Epidermal melanocyte (primary cell): ENCODE measurements around the gene PAPLN.
A peak's percentile ranks its signal among the peaks of the same experiment; 100 is the strongest.

Experiments
- DNase-seq: peaks from one replicate; pipeline ENCODE4 v3.0.0; 2011; ENCODE audit warnings: low spot score; ENCODE audit not compliant: insufficient read length

The PAPLN gene

DNA sequence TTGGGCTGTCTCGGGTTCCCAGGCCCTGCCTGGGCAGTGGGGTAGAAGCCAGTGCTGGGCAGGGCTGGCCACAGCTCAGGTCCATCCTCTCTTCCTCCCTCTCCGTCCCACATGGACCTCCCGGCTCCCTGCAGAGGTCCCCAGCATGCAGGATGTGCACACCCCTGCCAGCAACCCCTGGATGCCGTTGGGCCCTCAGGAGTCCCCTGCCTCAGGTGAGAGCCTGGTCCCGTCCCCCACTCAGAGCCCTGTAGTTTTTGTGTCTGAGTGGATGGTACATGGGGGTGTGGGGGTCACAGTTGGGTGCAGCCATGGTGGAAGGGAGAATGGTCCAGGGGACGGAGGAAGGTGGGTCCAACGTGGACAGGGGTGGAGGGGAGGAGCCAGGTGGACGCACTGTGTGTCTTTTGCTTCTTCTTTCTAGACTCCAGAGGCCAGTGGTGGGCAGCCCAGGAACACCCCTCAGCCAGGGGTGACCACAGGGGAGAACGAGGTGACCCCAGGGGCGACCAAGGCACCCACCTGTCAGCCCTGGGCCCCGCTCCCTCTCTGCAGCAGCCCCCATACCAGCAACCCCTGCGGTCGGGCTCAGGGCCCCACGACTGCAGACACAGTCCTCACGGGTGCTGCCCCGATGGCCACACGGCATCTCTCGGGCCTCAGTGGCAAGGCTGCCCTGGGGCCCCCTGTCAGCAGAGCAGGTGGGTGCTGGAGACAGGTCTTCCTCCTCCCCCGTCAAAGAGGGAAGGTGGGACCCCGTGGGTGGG lies 21.7 kb downstream of the PAPLN start:
- DNase-seq: no peak

DNA sequence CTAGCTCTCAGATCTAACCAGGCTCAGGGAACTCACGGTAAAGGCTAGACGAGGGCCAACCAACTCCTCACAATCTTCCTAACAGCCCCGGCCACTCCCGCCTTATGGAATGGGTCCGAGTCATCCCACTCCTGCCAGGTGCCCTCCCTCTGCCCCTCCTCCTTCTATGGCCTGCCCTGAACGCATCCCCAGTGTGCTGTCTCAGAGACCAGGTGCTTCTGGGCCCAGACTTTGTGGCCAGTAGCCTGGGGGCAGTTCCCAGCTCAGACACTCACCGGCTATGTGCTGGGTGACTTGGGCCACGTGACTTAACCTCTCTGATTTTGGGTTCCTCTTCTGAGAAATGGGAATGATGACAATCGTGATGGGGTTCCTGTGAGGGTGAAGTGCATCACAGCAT lies 22.5 kb downstream of the PAPLN start:
- no peak for DNase-seq

DNA sequence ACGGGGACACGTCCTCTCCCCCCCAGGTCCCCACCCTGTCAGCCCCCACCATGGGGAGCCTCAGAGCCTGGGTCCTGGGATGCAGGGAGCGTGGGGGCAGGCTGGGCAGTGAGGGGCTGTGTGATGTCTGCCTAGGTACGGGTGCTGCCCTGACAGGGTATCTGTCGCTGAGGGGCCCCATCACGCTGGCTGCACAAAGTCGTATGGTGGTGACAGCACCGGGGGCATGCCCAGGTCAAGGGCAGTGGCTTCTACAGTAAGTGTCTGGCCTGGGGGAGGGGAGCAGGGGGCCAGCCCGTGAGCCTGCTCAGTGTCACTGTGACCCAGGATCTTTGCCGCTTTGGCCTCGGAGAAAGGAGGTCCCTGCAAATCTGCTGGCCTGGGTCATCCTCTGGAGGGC lies 23.3 kb downstream of the PAPLN start:
- DNase-seq: no peak

DNA sequence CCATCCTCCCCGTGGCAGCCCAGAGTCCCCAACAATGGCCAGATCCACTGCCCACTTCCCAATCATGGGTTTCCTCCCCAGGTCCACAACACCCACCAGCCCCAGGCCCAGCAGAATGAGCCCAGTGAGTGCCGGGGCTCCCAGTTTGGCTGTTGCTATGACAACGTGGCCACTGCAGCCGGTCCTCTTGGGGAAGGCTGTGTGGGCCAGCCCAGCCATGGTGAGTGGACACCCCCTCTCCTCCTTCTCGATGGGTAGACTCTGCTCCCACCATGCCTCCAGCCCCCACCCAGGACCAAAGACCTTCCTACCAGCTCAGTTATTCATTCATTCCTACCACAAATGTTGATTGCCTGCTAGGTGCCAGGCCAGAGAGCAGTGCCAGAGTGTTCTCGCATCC lies 23.8 kb downstream of the PAPLN start:
- DNase-seq: no peak

DNA sequence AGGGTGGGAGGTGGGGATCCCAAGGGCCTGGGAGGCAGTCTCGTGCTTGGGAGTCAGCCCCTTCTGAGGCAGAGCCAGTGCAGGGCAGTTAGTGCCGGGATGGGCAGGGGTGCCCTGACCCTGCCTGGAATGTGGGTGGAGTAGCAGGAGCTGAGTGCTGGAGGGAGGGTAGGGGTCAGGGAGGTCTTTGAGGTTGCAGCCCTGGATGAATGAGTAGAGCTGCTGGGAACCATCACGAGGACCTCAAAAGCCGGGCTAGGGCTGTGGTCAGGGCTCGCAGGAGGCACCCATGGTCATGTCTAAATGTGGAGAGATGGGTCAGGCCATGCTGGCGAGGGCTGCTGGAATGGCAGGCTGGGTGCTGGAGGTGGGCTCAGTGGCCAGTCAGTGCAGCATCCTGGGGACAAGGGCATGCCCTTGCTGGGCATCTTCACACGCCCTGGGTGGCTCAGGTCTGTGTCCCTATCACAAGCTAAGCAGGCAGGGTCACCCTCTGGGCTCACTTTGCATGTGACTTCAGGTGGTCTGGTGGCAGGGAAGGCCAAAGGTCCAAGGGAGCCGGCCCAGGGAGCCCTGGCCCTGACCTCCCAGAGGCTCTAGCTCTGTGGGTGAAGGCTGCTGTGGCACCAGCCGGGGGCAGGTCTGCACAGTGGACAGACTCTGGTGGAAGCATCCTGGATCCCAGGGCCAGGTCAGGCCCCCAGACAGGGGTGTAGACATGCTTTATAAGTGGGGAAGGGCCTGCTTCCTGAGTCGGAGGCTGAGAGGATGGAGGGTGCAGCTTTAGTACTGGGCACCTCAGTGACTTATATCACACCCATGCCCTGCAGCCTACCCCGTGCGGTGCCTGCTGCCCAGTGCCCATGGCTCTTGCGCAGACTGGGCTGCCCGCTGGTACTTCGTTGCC lies 24.5 kb downstream of the PAPLN start:
- DNase-seq: no peak

DNA sequence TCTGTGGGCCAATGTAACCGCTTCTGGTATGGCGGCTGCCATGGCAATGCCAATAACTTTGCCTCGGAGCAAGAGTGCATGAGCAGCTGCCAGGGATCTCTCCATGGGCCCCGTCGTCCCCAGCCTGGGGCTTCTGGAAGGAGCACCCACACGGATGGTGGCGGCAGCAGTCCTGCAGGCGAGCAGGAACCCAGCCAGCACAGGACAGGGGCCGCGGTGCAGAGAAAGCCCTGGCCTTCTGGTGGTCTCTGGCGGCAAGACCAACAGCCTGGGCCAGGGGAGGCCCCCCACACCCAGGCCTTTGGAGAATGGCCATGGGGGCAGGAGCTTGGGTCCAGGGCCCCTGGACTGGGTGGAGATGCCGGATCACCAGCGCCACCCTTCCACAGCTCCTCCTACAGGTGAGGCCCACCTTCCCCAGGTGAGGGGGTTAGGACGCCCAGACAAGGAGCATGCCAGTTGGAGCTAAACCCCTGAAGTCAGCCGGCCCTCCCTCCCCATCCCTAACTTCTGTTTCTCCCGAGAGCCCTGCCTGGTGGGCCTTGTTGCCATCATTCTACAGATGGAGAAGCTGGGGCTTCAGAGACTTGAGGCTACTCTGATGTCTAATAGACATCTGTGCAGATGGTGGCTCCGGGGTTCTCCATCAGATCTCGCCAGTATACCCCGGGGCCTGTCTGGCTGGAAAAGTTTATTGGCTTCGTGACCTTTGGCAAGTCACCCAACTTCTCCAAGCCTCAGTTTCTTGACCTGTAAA lies 25.3 kb downstream of the PAPLN start:
- DNase-seq: no peak

DNA sequence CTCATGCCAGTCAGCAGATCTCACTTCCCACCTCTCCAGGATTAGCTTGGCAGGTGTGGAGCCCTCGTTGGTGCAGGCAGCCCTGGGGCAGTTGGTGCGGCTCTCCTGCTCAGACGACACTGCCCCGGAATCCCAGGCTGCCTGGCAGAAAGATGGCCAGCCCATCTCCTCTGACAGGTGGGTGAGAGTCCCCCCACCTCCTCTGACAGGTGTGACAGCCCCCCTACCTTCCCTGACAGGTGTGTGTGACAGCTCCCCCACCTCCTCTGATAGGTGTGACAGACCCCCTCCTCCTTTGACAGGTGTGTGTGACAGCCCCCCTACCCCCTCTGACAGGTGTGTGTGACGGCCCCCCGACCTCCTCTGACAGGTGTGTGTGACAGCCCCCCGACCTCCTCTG lies 26.3 kb downstream of the PAPLN start:
- no peak for DNase-seq

DNA sequence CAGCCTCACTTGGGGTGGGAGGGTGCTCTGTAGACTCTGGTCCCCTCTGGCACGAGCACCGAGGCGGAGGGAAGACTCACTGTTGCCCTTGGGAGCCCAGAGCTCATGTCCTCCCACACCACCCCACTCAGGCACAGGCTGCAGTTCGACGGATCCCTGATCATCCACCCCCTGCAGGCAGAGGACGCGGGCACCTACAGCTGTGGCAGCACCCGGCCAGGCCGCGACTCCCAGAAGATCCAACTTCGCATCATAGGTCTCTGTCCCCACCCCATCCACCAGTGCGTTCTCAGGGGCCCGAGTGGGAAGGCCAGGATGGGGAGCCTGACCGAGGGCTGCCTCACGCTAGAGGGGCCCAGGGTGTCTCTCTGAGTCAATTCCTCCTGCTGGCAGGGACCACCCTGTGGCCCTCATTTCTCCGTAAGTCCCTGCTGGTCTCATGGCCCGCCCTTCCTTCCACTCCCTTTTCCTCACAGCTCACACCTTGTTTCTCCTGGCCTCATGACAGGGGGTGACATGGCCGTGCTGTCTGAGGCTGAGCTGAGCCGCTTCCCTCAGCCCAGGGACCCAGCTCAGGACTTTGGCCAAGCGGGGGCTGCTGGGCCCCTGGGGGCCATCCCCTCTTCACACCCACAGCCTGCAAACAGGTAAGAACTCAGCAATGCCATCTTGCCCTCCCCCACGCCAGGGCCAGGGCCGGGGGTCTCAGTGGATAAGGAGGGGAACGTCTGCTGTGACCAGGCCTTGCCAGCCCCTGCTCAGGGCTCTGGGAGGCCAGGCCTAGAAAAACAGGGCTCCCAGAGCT lies 27.0 kb downstream of the PAPLN start:
- no peak for DNase-seq

DNA sequence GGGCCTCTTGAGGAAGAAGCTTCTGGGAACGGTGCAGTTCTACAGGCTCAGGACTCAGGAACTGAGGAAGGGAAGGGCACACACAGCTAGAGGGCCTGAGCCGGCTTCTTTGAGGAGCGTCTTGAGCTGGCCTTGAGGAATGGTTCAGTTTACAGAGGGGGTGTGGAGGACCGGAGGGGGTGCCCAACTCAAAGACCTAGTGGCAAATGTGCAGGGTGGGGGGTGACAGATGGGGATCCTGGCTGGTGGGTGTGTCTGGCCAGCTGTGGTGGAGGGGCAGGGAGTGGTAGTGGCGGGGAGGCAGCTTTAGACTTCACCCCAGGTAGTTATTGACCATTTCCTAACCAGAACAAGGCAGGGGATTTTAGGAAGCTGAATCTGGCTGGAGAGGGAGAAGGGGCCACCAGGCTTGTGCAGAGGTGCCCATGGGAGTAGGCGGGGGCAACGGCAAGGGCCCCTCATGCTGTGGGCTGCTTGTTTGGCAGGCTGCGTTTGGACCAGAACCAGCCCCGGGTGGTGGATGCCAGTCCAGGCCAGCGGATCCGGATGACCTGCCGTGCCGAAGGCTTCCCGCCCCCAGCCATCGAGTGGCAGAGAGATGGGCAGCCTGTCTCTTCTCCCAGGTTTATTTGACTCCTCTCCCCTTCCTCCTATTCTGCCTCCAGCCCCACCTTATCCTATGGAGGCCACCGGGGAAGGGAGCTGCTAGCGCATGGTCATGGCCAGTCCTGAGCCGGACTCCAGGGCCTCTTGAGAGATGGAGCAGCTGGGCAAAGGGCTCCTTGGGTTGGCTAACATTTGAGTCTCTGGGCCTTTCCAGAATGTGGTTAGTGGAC lies 27.8 kb downstream of the PAPLN start:
- DNase-seq: no peak

DNA sequence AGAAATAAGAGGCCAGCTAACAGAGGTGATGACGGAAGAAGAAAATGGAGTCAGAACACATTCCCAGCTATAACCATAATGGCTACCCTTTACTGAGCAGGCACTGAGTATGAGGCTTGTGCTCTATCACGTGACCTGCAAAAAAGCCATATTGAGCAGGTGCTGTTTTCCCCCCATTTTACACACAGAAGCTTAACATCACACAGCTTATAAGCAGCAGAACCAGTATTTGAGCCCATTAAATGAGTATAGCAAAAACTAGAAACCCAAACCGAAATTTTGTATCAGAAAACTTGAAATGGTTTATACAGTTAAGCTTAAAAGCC lies 28.4 kb downstream of the PAPLN start:
- no peak for DNase-seq

DNA sequence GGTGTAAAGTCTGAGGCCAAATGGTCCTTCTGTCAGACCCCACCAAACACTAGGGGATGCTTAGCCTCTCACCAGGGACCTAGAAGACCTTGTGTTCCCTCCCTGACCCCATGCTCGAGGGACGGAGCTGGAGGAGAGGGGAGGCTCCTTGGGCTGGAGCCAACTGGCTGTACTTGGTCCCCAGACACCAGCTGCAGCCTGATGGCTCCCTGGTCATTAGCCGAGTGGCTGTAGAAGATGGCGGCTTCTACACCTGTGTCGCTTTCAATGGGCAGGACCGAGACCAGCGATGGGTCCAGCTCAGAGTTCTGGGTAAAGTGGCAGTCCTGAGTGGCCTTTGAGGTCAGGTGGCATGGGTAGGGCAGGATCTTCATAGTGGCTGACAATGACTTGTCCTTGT lies 29.0 kb downstream of the PAPLN start:
- DNase-seq: no peak

DNA sequence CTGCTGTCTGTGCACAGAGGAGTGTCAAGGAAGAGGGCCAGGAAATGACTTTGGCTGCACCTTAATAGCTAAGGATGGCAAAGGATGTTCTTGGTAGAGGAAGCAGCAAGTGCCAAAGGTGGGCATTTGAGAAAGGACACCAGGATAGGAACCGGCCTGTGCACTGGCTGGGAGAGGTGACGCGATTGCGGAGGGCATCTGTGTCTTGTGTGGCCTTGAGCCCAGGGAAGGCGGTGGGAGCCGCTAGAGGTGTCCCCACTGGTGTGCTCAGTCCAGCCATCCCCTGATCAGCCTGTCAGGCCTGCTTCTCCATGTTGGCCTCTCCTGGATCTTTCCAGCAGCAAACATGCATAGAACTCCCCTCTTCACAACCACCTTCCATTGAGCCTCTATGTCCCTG lies 30.2 kb downstream of the PAPLN start:
- no peak for DNase-seq

DNA sequence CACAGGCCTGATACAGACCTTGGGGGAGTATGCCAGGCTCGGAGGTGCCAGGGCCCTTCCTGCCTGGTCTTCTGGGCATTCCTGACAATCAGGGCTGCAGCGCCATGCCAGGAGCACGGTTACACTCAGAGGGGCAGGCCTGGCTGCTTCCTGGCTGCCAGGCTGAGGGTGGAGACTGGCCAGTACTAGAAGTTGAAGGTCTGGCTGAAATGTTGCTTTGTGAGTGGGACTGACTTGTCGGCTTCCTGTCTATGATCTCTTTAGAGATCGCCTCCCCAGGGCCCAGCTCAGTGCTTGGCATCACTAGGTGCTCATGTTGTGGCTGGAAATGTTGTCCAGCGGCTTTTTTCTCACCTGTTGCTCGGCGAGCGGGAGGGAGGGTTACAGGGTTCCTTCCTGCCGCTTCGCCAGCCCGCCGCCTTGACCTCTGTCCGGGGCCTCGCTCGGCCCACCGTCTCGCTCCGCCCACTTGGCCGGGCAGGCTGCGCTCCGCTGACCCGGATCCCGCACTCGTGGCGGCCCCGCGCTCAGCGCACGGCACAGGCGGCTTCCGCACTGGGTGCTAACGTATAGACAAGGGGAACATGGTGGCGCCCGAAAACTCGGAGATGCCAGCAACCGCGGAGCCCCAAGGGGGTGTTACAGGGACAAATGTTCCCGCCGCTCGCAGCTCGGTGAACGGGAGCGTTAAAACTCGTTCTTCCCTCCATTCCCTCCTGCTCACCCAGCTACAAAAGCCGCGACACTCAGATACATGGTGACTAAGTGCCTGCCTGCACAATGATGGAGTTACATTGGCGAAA lies 32.6 kb downstream of the PAPLN start:
- peak; percentile 54 for DNase-seq

DNA sequence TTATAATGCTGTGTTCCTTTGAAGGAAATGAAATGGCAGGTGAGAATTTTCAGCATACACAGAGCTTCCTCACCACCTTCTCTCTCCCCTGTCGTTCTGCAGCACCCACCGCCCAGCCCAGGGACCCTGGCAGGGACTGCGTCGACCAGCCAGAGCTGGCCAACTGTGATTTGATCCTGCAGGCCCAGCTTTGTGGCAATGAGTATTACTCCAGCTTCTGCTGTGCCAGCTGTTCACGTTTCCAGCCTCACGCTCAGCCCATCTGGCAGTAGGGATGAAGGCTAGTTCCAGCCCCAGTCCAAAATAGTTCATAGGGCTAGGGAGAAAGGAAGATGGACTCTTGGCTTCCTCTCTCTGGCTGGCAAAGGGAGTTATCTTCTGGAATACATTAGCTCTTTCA lies 35.1 kb downstream of the PAPLN start:
- DNase-seq: no peak

DNA sequence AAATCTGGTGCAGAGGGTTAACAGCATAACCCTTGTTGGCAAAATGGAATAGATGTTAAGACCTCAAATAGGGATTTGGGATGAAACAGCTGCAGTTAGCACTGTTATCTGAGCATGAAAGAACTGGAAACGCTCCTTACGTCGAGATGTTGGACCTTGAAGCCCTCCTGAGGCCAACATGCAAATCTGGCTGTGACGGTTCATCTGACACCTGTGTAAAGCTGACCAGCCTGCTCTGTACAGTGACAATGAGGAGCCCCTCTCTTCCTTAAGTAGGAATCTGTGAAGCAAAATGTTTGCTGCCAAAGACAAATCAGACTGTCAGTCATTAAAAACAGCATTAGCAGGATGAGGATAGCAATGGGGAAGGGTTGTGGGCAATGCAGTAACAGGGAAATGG lies 36.5 kb downstream of the PAPLN start:
- no peak for DNase-seq

DNA sequence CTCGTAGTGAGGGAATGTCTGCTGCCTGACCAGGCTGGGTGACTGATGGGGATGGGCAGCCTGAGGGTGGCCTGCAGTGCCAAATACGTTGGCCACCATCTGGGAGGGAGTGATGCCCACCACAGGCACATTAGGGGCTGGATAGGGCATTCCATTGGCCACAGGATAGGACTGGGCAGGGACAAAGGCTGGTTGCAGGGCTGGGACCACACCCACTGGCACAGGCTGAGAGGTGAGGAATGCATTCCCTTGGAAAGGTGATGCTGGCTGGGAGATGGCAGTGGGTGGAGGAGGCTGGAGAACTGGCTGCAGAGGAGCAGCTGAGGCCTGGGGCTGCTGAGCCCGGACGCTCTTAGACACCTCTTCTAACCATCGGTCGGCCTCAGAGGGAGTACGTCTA lies 39.5 kb downstream of the PAPLN start:
- DNase-seq: no peak

DNA sequence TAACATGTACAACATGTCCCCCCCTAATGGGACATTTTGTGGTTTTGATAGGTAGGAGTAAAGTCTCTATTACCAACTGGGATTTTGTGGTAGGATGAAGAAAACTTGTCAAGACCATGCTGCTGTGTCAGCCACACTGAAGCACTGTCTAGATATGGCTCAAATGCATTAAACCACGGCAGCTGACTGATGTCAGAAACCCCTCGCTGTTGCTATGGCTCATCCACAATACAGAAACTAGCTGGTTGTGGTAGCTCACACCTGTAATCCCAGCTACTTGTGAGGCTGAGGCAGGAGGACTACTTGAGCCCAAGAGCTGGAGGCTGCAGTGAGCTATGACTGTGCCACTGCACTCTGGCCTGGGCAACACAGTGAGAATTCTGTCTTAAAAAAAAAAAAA lies 40.1 kb downstream of the PAPLN start:
- DNase-seq: no peak

DNA sequence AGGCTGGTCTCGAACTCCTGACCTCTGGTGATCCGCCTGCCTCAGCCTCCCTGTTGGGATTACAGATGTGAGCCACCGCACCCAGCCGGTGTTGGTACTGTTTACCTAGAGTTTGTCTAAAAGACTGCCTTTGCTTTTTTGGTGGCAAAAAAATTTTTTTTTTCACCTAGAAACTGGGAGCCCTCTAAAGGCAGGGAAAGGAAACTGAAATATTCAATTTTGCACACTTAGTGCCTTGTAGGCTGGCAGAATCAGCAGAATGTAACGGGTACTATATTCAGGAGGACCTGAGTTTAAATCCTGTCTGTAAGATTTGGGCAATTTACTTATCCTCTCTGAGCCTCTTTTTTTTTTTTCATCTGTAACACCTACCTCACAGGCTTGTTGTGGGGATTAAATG lies 43.6 kb downstream of the PAPLN start:
- DNase-seq: no peak

DNA sequence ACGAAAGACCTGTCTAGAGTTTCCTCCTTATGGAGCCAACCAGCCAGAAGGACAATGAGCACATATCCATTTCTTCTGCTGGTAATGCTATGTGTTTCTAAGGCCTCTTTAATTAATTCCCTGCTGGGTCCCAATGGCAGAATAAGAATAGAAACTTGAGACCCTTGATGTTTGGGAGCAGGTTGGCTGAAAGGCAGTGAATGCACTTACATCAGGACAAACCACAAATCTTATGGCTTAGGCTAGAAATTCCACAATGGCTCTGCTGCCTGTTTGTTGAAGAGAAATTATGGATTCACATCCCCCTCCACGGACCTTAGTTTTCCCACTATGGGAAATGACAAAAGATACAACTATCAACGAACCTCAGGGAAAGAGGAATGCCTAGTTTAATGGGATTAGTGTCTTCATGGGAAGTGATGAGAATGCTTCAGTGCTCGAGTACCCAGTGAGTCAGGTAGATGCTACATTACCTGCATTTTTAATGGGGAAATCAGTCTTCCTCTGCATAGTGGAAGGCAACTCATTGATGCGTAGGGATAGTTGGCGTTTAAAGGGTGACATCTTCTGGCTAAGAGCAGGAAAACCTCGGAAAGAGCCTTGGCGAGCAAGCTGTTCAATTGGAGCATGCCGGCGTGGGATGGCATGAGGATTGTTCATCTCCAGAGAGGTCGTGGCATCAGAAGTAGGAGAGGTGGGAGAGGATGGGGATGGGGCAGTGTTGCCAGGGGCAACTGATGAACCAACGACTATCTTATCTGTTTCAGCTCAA lies 46.5 kb downstream of the PAPLN start:
- no peak for DNase-seq
